ENCODE measurements around the gene SLC5A11.

SLC5A11 gene

GRCh38 chr16:24826817-24827566, 18.8 kb upstream of the SLC5A11 start:
- H3K4me3 ChIP-seq (replicated peaks; ENCODE audit: low read depth, low read length), result no peak overlapping the region
- DNase-seq (ENCODE audit: extremely low read depth, insufficient read length), result no peak
- no peak for TF ChIP-seq CTCF (IDR thresholded peaks at IDR 0.05; ENCODE audit: insufficient read depth, low read length, poor library complexity, severe bottlenecking)
- peaks cover 23% of the 10 kb centered on the region for H3K36me3 ChIP-seq (ENCODE audit: control insufficient read depth, insufficient read depth, low read length)
- no peaks in the 10 kb centered on the region for H3K27me3 ChIP-seq (replicated peaks; ENCODE audit: control insufficient read depth, insufficient read depth, low read length)

- TF ChIP-seq CTCF (IDR thresholded peaks at IDR 0.05; ENCODE audit: insufficient read depth, low read length, poor library complexity, severe bottlenecking), result no peak
- no peak for DNase-seq (ENCODE audit: extremely low read depth, insufficient read length)
- Histone ChIP-seq H3K4me3 (replicated peaks; ENCODE audit: low read depth, low read length) (no peak overlapping the region), H3K27me3 (replicated peaks; ENCODE audit: control insufficient read depth, insufficient read depth, low read length) (no peaks in the 10 kb centered on the region), H3K36me3 (ENCODE audit: control insufficient read depth, insufficient read depth, low read length) (peaks cover 12% of the 10 kb centered on the region)
Observed at GRCh38 chr16:24829153-24829552, 16.6 kb upstream of the SLC5A11 start.

GRCh38 chr16:24833352-24833751, 12.4 kb upstream of the SLC5A11 start:
- no peak for TF ChIP-seq CTCF (IDR thresholded peaks at IDR 0.05; ENCODE audit: insufficient read depth, low read length, poor library complexity, severe bottlenecking)
- Histone ChIP-seq H3K27me3 (replicated peaks; ENCODE audit: control insufficient read depth, insufficient read depth, low read length) (no peaks in the 10 kb centered on the region), H3K36me3 (ENCODE audit: control insufficient read depth, insufficient read depth, low read length) (no peaks in the 10 kb centered on the region; the same call in none of the 2 replicates), H3K4me3 (replicated peaks; ENCODE audit: low read depth, low read length) (no peak overlapping the region)
- no peak for DNase-seq (ENCODE audit: extremely low read depth, insufficient read length)

GRCh38 chr16:24834459-24835335, 11.1 kb upstream of the SLC5A11 start:
- no peaks in the 10 kb centered on the region; the same call in 1 of the 2 replicates for H3K36me3 ChIP-seq (ENCODE audit: control insufficient read depth, insufficient read depth, low read length)
- H3K4me3 ChIP-seq (replicated peaks; ENCODE audit: low read depth, low read length), result no peak overlapping the region
- no peak for DNase-seq (ENCODE audit: extremely low read depth, insufficient read length)
- TF ChIP-seq CTCF (IDR thresholded peaks at IDR 0.05; ENCODE audit: insufficient read depth, low read length, poor library complexity, severe bottlenecking), result peak; percentile 55
- no peaks in the 10 kb centered on the region for H3K27me3 ChIP-seq (replicated peaks; ENCODE audit: control insufficient read depth, insufficient read depth, low read length)

GRCh38 chr16:24836836-24837235, 8.9 kb upstream of the SLC5A11 start:
- DNase-seq (ENCODE audit: extremely low read depth, insufficient read length), result no peak
- Histone ChIP-seq H3K36me3 (ENCODE audit: control insufficient read depth, insufficient read depth, low read length) (no peaks in the 10 kb centered on the region), H3K27me3 (replicated peaks; ENCODE audit: control insufficient read depth, insufficient read depth, low read length) (no peaks in the 10 kb centered on the region), H3K4me3 (replicated peaks; ENCODE audit: low read depth, low read length) (no peak overlapping the region)
- TF ChIP-seq CTCF (IDR thresholded peaks at IDR 0.05; ENCODE audit: insufficient read depth, low read length, poor library complexity, severe bottlenecking), result no peak
